Cardiac ventricle fibroblast (primary cell): ENCODE measurements around the gene UBE2Q2. TPM values are rescaled to one million over a fixed set of nuclear protein-coding genes. Genes with fewer than 3 reads are reported as not detected.

ENCODE experiments used
- total RNA-seq: library from RNA; depleted of rRNA; stranded (reverse); fragments of >200 nt; gene quantifications from 2 replicates; pipeline ENCODE4 v1.2.3, GENCODE V29; 2015

UBE2Q2 gene
- 32.5 and 36.4 TPM in 2 replicates for total RNA-seq

DNA sequence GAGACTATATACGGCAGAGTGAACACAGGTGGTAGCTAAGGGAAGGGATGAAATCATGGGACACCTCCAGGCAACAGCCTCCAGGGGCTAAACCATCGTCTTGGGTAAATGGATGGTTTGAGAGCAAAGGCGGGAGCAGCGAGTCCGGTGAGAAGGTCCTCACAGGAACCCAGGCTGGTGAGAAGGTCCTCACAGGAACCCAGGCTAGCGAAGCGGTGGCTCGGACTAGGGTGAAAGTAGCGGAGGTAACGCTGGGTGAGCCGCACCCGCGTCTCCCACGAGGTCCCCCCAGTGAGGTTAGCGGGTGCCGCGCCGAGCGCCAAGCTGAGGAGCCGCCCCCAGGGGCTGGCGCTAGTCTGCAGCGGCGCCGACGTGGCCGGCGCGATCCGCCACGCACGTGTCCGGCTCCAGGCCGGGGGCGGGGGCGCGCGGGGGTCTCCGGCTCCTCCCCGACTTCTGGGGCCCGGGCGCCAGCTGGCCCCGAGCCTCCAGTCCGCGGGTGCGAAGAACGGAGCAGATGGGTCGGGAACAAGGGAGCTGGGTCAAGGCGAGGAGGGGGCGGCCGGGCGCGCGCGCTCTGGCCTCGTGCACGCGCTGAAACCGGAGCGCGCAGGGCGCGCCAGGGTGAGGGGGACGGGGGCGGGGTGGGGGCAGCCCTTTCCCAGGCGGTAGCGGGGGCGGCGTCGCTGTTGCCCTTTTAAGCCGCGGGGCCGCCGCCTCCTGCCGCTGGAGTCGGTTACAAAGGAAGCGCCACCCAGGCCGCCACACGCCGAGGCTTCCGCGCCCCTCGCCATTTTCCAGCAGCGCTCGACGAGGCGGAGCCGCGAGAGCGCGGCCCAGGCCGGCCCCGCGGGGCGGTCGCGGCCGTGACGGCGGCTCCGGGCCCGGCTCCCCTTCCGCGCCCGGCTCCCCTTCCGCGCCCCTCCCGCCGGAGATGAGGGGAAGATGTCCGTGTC is at the start of gene UBE2Q2:
UBE2Q2 (plus strand) TSS at position 726 of the 956 bp plus-strand sequence; CDS start at position 946, 220 bp downstream.

DNA sequence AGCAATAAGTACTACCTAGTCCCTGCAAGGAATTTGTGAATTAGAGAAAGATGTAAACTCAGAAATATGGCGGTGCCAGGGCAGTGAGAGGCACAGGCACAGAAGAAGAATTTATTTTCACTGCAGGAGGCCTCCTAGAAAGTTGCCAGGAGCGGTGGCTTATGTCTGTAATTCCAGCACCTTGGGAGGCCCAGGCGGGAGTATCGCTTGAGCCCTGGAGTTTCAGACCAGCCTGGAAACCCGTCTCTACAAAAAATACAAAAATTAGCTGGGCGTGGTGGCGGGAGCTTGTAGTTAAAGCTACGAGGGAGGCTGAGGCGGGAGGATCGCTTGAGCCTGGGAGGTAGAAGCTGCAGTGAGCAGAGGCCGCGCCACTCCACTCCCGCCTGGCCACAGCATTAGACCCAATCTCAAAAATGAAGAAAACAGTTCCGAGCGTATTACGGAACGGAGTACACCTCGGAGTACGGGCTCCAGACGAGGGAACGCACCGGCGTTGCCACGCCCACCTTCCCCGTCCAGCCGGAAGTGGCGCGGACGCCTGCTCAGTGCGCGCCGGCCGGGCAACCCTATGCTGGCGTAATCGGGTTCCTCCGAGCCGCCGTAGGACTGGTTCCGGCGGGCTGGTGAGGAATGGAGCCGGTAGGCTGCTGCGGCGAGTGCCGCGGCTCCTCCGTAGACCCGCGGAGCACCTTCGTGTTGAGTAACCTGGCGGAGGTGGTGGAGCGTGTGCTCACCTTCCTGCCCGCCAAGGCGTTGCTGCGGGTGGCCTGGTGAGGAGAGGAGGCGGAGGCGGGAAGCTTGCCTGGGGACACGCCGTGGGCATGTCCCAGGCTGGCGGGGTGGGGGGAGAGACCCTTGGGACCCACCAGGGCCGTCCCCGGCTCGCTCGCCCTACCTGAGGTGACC is 60.3 kb downstream of the UBE2Q2 start, which contains the start of gene FBXO22:
FBXO22 (plus strand) TSS at position 548 of the 909 bp plus-strand sequence; CDS start at position 634, 86 bp downstream.

Other genes with a start within 250 kb of the UBE2Q2 start
- 30.4 and 30.6 TPM in 2 replicates for gene SNUPN, start 217.7 kb upstream of the UBE2Q2 start, total RNA-seq
- gene IMP3, start 203.2 kb upstream of the UBE2Q2 start, total RNA-seq, result 114 and 115 TPM in 2 replicates
- 20.3 and 20.5 TPM in 2 replicates for gene SNX33, start 195.5 kb upstream of the UBE2Q2 start, total RNA-seq
- gene CSPG4, start 130.6 kb upstream of the UBE2Q2 start, total RNA-seq, result 11.0 and 11.3 TPM in 2 replicates
- 16.1 and 25.3 TPM in 2 replicates for gene FBXO22, start 60.4 kb downstream of the UBE2Q2 start, total RNA-seq
- gene NRG4, start 169.0 kb downstream of the UBE2Q2 start, total RNA-seq, result 0.68 TPM in 1 of 2 replicates, not detected in the other
- not detected in 2 replicates for gene TMEM266, start 216.5 kb downstream of the UBE2Q2 start, total RNA-seq